Sigmoid colon (tissue), 7 donors: Measurements from ENCODE around the gene TNFAIP1. TPM values are rescaled to one million over a fixed set of nuclear protein-coding genes. Genes with fewer than 3 reads are reported as not detected.
A peak's percentile ranks its signal among the peaks of the same experiment; 100 is the strongest.

ENCODE experiments used
- DNase-seq: peaks from one replicate; pipeline ENCODE4 v3.0.0-alpha.2; 2019
- H3K27ac ChIP-seq, 4 donors: fragments of 200-600 bp; sonication (generic); one replicate each; pipeline ENCODE4 v1.5.1; 2016 to 2019; ENCODE audit warnings: mild to moderate bottlenecking in 1 of 4
- H3K27me3 ChIP-seq, 3 donors: fragments of 200-600 bp; sonication (generic); one replicate each; pipeline ENCODE4 v1.5.1; 2019; ENCODE audit warnings: mild to moderate bottlenecking in 1 of 3
- H3K36me3 ChIP-seq, 4 donors: fragments of 200-600 bp; sonication (generic); one replicate each; pipeline ENCODE4 v1.5.1; 2016 to 2019
- H3K4me1 ChIP-seq, 4 donors: fragments of 200-600 bp; sonication (generic); one replicate each; pipeline ENCODE4 v1.5.1; 2017 to 2019
- H3K4me3 ChIP-seq, 4 donors: fragments of 200-600 bp; sonication (generic); one replicate each; pipeline ENCODE4 v1.5.1; 2017 to 2019; ENCODE audit warnings: mild to moderate bottlenecking in 2 of 4, moderate library complexity in 1 of 4
- H3K9me3 ChIP-seq, 4 donors: fragments of 200-600 bp in 3 of 4; sonication (generic) in 3 of 4; one replicate each; pipeline versions ENCODE4 v1.5.1 to v1.6.1; 2013 to 2019
- CTCF ChIP-seq, 4 experiments: fragments of 450-650 bp in 3 of 4; fragments of 200-600 bp in 1 of 4; IDR thresholded peaks; one replicate each; pipeline ENCODE4 v1.5.1; 2016 to 2019; ENCODE audit warnings: antibody characterized with exemption in 4 of 4, mild to moderate bottlenecking in 3 of 4, moderate library complexity in 2 of 4
- EP300 ChIP-seq, 4 donors: sonication (generic); formaldehyde crosslinking; IDR thresholded peaks; one replicate each; pipeline ENCODE4 v1.6.1; 2017; ENCODE audit warnings: antibody characterized with exemption in 4 of 4
- POLR2A ChIP-seq, 2 donors: fragments of 450-650 bp; IDR thresholded peaks; one replicate each; pipeline ENCODE4 v1.6.1; 2016; ENCODE audit warnings: antibody characterized with exemption in 2 of 2, mild to moderate bottlenecking in 2 of 2, moderate library complexity in 2 of 2
- POLR2AphosphoS5 ChIP-seq, 4 donors: sonication (generic); formaldehyde crosslinking; IDR thresholded peaks; one replicate each; pipeline ENCODE4 v1.6.1; 2017; ENCODE audit warnings: antibody characterized with exemption in 4 of 4
- WGBS, 2 donors: extraction: QIAGEN DNeasy Blood & Tissue Kit; methylation state at CpG; one replicate each; pipeline ENCODE4 v1.1.7; 2013; 5-methylcytosine and 5-hydroxymethylcytosine counted together
- intact Hi-C: fragments of 100-400 bp; cut with DNase I; formaldehyde crosslinking; loops from one replicate; pipeline ENCODE4 v1.15.1; 2023
- polyA plus RNA-seq, 3 donors: library from polyadenylated mRNA; stranded (reverse); fragments of 200-250 nt; gene quantifications; one replicate each; pipeline ENCODE4 v1.2.3, GENCODE V29; 2013
- total RNA-seq, 4 donors: library from RNA; depleted of rRNA; stranded (reverse); fragments of >200 nt; gene quantifications; one replicate each; pipeline ENCODE4 v1.1.0, GENCODE V29; 2016
- donor health status: healthy with polysubstance abuse.
- donor health status: Bipolar disorder and iron deficiency.
- donor health status: healthy.

TNFAIP1 gene
- total and polyA plus RNA-seq, 7 donors = 14.6 to 20.8 (median 17.2) TPM

GRCh38 chr17:28357901-28358197 lies 22.3 kb downstream of the TNFAIP1 start:
- TF ChIP-seq POLR2A (IDR thresholded peaks at IDR 0.05) (no peak), EP300 (IDR thresholded peaks at IDR 0.05) (no peak), POLR2AphosphoS5 (IDR thresholded peaks at IDR 0.05) (no peak), CTCF (IDR thresholded peaks at IDR 0.05) (no peak)
- Histone ChIP-seq H3K9me3 (no peaks in the 10 kb centered on the region), H3K36me3 (peaks cover 35 to 58% (median 41%) of the 10 kb centered on the region in 4 donors), H3K4me1 (peaks cover 0 to 33% (median 26%) of the 10 kb centered on the region in 4 donors), H3K4me3 (peak overlapping the region; percentile 69 to 99 (median 89)), H3K27ac (peak overlapping the region; percentile 85 to 97 (median 92)), H3K27me3 (no peaks in the 10 kb centered on the region)
- DNase-seq = no peak
- intact Hi-C loops = loop anchor here (1.0 to 10.0 kb wide), 2 partner anchors 23 to 463 kb away; partner anchors contain the start of genes IFT20, LYRM9 and TNFAIP1
- WGBS, 2 donors = 2% methylated on average over 4 of the region's 4 CpGs

- peaks cover 0 to 8% (median 8%) of the 10 kb centered on the region in 4 donors for H3K4me1 ChIP-seq
- WGBS, 2 donors = 92 to 96% methylated on average over 5 of the region's 5 CpGs
- no peaks in the 10 kb centered on the region for H3K9me3 ChIP-seq
- no peak for DNase-seq
- H3K27ac ChIP-seq = no peak overlapping the region
- intact Hi-C loops = no loop called here
- no peak for TF ChIP-seq CTCF (IDR thresholded peaks at IDR 0.05)
- TF ChIP-seq POLR2AphosphoS5 (IDR thresholded peaks at IDR 0.05) = no peak
- TF ChIP-seq EP300 (IDR thresholded peaks at IDR 0.05) = no peak
- TF ChIP-seq POLR2A (IDR thresholded peaks at IDR 0.05) = no peak
- no peaks in the 10 kb centered on the region for H3K27me3 ChIP-seq
- peaks cover 23 to 60% (median 39%) of the 10 kb centered on the region in 4 donors for H3K36me3 ChIP-seq
- H3K4me3 ChIP-seq = no peak overlapping the region
Measured at GRCh38 chr17:28363186-28363585, 27.6 kb downstream of the TNFAIP1 start.

- intact Hi-C loops = no loop called here
- Histone ChIP-seq H3K36me3 (peaks cover 23 to 60% (median 39%) of the 10 kb centered on the region in 4 donors), H3K4me1 (no peaks in the 10 kb centered on the region), H3K27ac (no peak overlapping the region), H3K4me3 (no peak overlapping the region), H3K27me3 (no peaks in the 10 kb centered on the region), H3K9me3 (no peaks in the 10 kb centered on the region)
- TF ChIP-seq POLR2A (IDR thresholded peaks at IDR 0.05) (no peak), POLR2AphosphoS5 (IDR thresholded peaks at IDR 0.05) (no peak), CTCF (IDR thresholded peaks at IDR 0.05) (no peak), EP300 (IDR thresholded peaks at IDR 0.05) (no peak)
- DNase-seq = no peak
- WGBS, 2 donors = 91% methylated on average over 8 of the region's 8 CpGs
Measured at GRCh38 chr17:28363776-28364650, 28.5 kb downstream of the TNFAIP1 start.

- H3K4me1 ChIP-seq = no peaks in the 10 kb centered on the region
Measured at GRCh38 chr17:28364665-28365363, 29.3 kb downstream of the TNFAIP1 start, which contains the start of gene SEBOX. SEBOX (minus strand) TSS chr17:28365199; CDS start chr17:28365151, 48 bp downstream.

More at GRCh38 chr17:28364665-28365363, 29.3 kb downstream of the TNFAIP1 start, which contains the start of gene SEBOX:
- Histone ChIP-seq H3K4me3 (no peak within 1 kb of the TSS), H3K27me3 (no peaks in the 10 kb centered on the region), H3K9me3 (no peaks in the 10 kb centered on the region), H3K36me3 (peaks cover 23 to 52% (median 32%) of the 10 kb centered on the region in 4 donors), H3K27ac (no peak within 1 kb of the TSS)
- DNase-seq = no peak
- 89 to 92% methylated on average over 13 of the region's 13 CpGs for WGBS, 2 donors
- TF ChIP-seq POLR2A (IDR thresholded peaks at IDR 0.05) (no peak), CTCF (IDR thresholded peaks at IDR 0.05) (no peak)
- intact Hi-C loops = no loop called here
